PC-9 (cell line): ENCODE results near the gene KLHL30. TPM values are rescaled to one million over a fixed set of nuclear protein-coding genes. Genes with fewer than 3 reads are reported as not detected.

ENCODE experiments used
- BruUV-seq: library from RNA; stranded (reverse); fragments of 400-500 nt; replicated peaks from 2 replicates; lab custom pipeline; 2021; lab: Mats Ljungman, UMichigan
- CTCF ChIA-PET: fragments of 300-600 bp; sonication (Branson Sonifier 250); formaldehyde crosslinking; loops from one replicate; lab custom pipeline; 2022; ENCODE audit warnings: antibody characterized with exemption; lab: Charles Lee
- POLR2A ChIA-PET: fragments of 300-600 bp; sonication (Branson Sonifier 250); formaldehyde crosslinking; loops from one replicate; lab custom pipeline; 2022; ENCODE audit warnings: antibody characterized with exemption; ENCODE audit not compliant: unreplicated experiment; lab: Charles Lee
- DNase-seq, 2 experiments: peaks; one replicate each; pipeline versions ENCODE4 v3.0.0 to v3.0.0-alpha.2; 2015 to 2022; ENCODE audit warnings: mixed read lengths in 1 of 2
- H2AFZ ChIP-seq: fragments of 200-600 bp; sonication (generic); 2 replicates; pipeline ENCODE4 v1.8.1; 2017; ENCODE audit warnings: antibody characterized with exemption
- H3F3A ChIP-seq: fragments of 200-600 bp; sonication (generic); 2 replicates; pipeline ENCODE4 v1.8.1; 2017; ENCODE audit warnings: antibody characterized with exemption, mild to moderate bottlenecking, low read depth; ENCODE audit not compliant: insufficient read depth
- H3K27ac ChIP-seq: fragments of 200-600 bp; sonication (generic); 2 replicates; pipeline ENCODE4 v1.6.1; 2016; ENCODE audit warnings: mixed run types
- H3K27me3 ChIP-seq: fragments of 200-600 bp; sonication (generic); 2 replicates; pipeline ENCODE4 v1.6.1; 2016; ENCODE audit warnings: low read depth, mixed run types; ENCODE audit not compliant: insufficient read depth
- H3K36me3 ChIP-seq: fragments of 200-600 bp; sonication (generic); 2 replicates; pipeline ENCODE4 v1.6.1; 2016; ENCODE audit warnings: low read depth, mixed run types
- H3K4me1 ChIP-seq: fragments of 200-600 bp; sonication (generic); replicated peaks from 2 replicates; pipeline ENCODE4 v1.6.1; 2016; ENCODE audit warnings: mixed run types; ENCODE audit not compliant: insufficient read depth
- H3K4me2 ChIP-seq: fragments of 200-600 bp; sonication (generic); 2 replicates; pipeline ENCODE4 v1.6.1; 2017; ENCODE audit warnings: mixed run types
- H3K4me3 ChIP-seq: fragments of 200-600 bp; sonication (generic); 2 replicates; pipeline ENCODE4 v1.6.1; 2016; ENCODE audit warnings: mixed run types
- H3K79me2 ChIP-seq: fragments of 200-600 bp; sonication (generic); 2 replicates; pipeline ENCODE4 v1.6.1; 2017; ENCODE audit warnings: low read depth, mixed run types
- H3K9me2 ChIP-seq: fragments of 200-600 bp; sonication (generic); 2 replicates; pipeline ENCODE4 v1.8.1; 2017; ENCODE audit warnings: mild to moderate bottlenecking; ENCODE audit not compliant: insufficient read depth
- H3K9me3 ChIP-seq: fragments of 200-600 bp; sonication (generic); 2 replicates; pipeline ENCODE4 v1.8.1; 2016; ENCODE audit warnings: low read depth; ENCODE audit not compliant: insufficient read depth
- H4K20me1 ChIP-seq: fragments of 200-600 bp; sonication (generic); 2 replicates; pipeline ENCODE4 v1.8.1; 2017; ENCODE audit not compliant: insufficient read depth
- CTCF ChIP-seq: fragments of 200-600 bp; sonication (generic); conservative IDR thresholded peaks from 2 replicates; pipeline ENCODE4 v1.6.1; 2017; ENCODE audit warnings: mixed run types, antibody characterized with exemption, mild to moderate bottlenecking, moderate library complexity
- EZH2 ChIP-seq: fragments of 200-600 bp; sonication (generic); IDR thresholded peaks from 2 replicates; pipeline ENCODE4 v1.8.0; 2017; ENCODE audit warnings: antibody characterized with exemption, low read depth
- intact Hi-C: fragments of 100-400 bp; cut with micrococcal nuclease; formaldehyde crosslinking; loops from one replicate; pipeline ENCODE4 v1.10.0; 2022; ENCODE audit not compliant: unreplicated experiment
- total RNA-seq: library from RNA; stranded (reverse); gene quantifications from 2 replicates; pipeline ENCODE4 v1.2.3, GENCODE V29; 2021

KLHL30 gene
- total RNA-seq, 1 experiment from 2014 or later, result 1.2 TPM

GRCh38 chr2:238100049-238100820, 38.2 kb upstream of the KLHL30 start, which contains the start of gene ESPNL:
Gene ESPNL (plus strand): TSS chr2:238100340. CDS start chr2:238100420, 80 bp downstream.
- no peaks in the 10 kb centered on the region for H3K36me3 ChIP-seq
- no peak within 1 kb of the TSS for H3K4me3 ChIP-seq
- DNase-seq, result no peak
- TF ChIP-seq CTCF (no peak), EZH2 (no peak)
- no peaks in the 10 kb centered on the region for H3K27me3 ChIP-seq
- no peaks in the 10 kb centered on the region for H4K20me1 ChIP-seq
- no peaks in the 10 kb centered on the region for H3K9me2 ChIP-seq
- peak within 1 kb of the TSS; percentile 53; the same call in 1 of the 2 replicates for H3K4me2 ChIP-seq
- no peak within 1 kb of the TSS for H2AFZ ChIP-seq
- no peaks in the 10 kb centered on the region for H3K9me3 ChIP-seq
- POLR2A ChIA-PET, result interaction anchor here (0.5 kb wide), 2 partner anchors 9 to 625 kb away, joined by 3 read pairs; no protein-coding TSS in a partner anchor
- CTCF ChIA-PET, result interaction anchor here (0.5 to 0.6 kb wide), 2 partner anchors 27 to 118 kb away, joined by 3 read pairs; no protein-coding TSS in a partner anchor
- H3K4me1 ChIP-seq, result peaks cover 10% of the 10 kb centered on the region
- no peaks in the 10 kb centered on the region for H3K79me2 ChIP-seq
- peaks cover 16% of the 10 kb centered on the region for H3F3A ChIP-seq
- no peak within 1 kb of the TSS for H3K27ac ChIP-seq
- no TSS peak for BruUV-seq
- intact Hi-C loops, result no loop called here

DNA sequence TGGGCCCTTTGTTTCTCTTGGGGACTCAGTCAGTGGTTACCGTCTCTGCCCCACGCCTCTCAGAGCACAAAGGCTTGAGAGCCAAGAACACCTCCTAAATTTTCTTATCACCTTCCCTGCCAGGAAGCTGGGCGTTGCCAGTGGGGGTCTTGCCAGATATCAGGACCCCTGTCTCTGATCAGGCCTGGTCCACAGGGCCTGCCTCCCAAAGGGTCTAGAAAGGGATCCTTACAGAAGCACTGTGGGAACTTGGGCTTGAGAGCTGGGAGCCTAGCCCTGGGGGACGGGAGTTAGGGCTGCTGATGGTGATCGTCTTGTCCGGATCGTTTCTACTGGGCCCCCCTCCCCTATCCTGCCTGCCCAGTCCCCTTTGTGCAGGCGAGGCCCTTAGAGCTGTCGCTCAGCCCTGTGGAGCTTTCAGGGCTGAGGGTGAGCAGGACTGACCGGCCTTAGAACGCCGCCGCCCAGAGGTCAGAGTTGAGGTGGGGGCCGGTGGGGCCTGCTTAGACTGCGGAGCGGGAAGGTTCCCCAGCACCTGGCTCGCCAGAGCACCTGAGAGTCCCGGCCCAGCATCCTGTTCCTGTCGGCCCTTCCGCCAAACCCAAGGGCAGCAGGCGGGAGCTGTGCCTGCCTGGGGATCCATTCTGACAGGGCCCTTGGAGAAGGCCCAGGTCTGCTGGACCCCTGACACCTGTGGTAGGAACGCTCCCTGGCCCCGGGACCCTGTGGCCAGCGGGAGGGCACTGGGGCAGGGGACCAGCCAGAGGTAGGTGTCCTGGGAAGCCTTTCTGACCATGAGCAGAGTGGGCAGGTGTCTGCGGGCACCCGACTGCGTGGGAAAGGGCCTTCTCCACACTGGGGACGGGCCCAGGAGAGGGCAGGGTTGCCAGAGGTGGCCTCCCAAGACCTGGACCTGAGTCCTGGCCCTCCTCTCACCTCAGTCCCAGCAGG, 37.4 kb upstream of the KLHL30 start:
- Histone ChIP-seq H3K27ac (no peak overlapping the region), H3K9me2 (no peaks in the 10 kb centered on the region), H3K27me3 (no peaks in the 10 kb centered on the region), H3K36me3 (no peaks in the 10 kb centered on the region), H3K79me2 (no peaks in the 10 kb centered on the region), H4K20me1 (no peaks in the 10 kb centered on the region), H3K4me2 (no peak overlapping the region), H3F3A (peaks cover 16% of the 10 kb centered on the region), H2AFZ (no peak overlapping the region), H3K4me3 (no peak overlapping the region), H3K9me3 (no peaks in the 10 kb centered on the region), H3K4me1 (peaks cover 10% of the 10 kb centered on the region)
- intact Hi-C loops, result no loop called here
- DNase-seq, result no peak
- no TSS peak for BruUV-seq
- no peak for TF ChIP-seq CTCF
- no peak for TF ChIP-seq EZH2
- POLR2A ChIA-PET, result no interaction called here
- CTCF ChIA-PET, result no interaction called here
